K562 (cell line): ENCODE results near the gene COQ8A. TPM values are rescaled to one million over a fixed set of nuclear protein-coding genes. Genes with fewer than 3 reads are reported as not detected.
A peak's percentile ranks its signal among the peaks of the same experiment; 100 is the strongest.

Experiments
- ASH1L ChIP-seq: fragments of 450-650 bp; IDR thresholded peaks from 2 replicates; pipeline ENCODE4 v1.6.1; 2018; ENCODE audit warnings: borderline replicate concordance, mild to moderate bottlenecking, low read depth; ENCODE audit not compliant: partially characterized antibody
- ATF3 ChIP-seq, 2 experiments: fragments of 450-650 bp in 1 of 2; sonication (generic) in 1 of 2; formaldehyde crosslinking in 1 of 2; IDR thresholded peaks in 1 of 2; conservative IDR thresholded peaks in 1 of 2; 2 replicates each; pipeline versions ENCODE4 v1.6.1 to v1.8.1; 2016 to 2023; ENCODE audit warnings: mild to moderate bottlenecking in 2 of 2, moderate library complexity in 2 of 2, inconsistent platforms in 1 of 2, missing genetic modification reagents in 1 of 2
- ATF4 ChIP-seq: fragments of 450-650 bp; formaldehyde crosslinking; IDR thresholded peaks from 2 replicates; pipeline ENCODE4 v1.4.0; 2022; ENCODE audit warnings: mild to moderate bottlenecking, moderate library complexity
- BHLHE40 ChIP-seq: IDR thresholded peaks from 2 replicates; pipeline ENCODE4 v1.6.1; 2011; ENCODE audit warnings: low read length, improper control_type of control experiment
- EWSR1 ChIP-seq: fragments of 450-650 bp; IDR thresholded peaks from 2 replicates; pipeline ENCODE4 v1.6.1; 2018; ENCODE audit warnings: borderline replicate concordance, mild to moderate bottlenecking, low read depth, moderate library complexity; ENCODE audit not compliant: partially characterized antibody
- HIVEP1 ChIP-seq: fragments of 250-450 bp; sonication (Bioruptor Pico); IDR thresholded peaks from 2 replicates; pipeline ENCODE4 v1.4.0; 2020; ENCODE audit warnings: mild to moderate bottlenecking
- ID3 ChIP-seq, 2 experiments: fragments of 250-450 bp in 1 of 2; fragments of 450-650 bp in 1 of 2; sonication (Bioruptor Pico) in 1 of 2; IDR thresholded peaks; 2 replicates each; pipeline versions ENCODE4 v1.6.1 to v1.8.0; 2016 to 2021; ENCODE audit warnings: mild to moderate bottlenecking in 2 of 2, moderate library complexity in 2 of 2, missing compliant biosample characterization in 1 of 2, missing genetic modification characterization in 1 of 2
- KAT8 ChIP-seq: fragments of 450-650 bp; IDR thresholded peaks from 2 replicates; pipeline ENCODE4 v1.6.1; 2016; ENCODE audit warnings: low read depth, mild to moderate bottlenecking
- MYNN ChIP-seq, 2 experiments: sonication (generic); formaldehyde crosslinking in 1 of 2; IDR thresholded peaks; 2 replicates each; pipeline versions ENCODE4 v1.5.0 to v1.6.1; 2016 to 2020; ENCODE audit warnings: antibody characterized with exemption in 1 of 2, missing genetic modification reagents in 1 of 2
- PHB ChIP-seq: fragments of 250-450 bp; sonication (Bioruptor Pico); IDR thresholded peaks from 2 replicates; pipeline ENCODE4 v1.5.0; 2021
- POLR2AphosphoS2 ChIP-seq: IDR thresholded peaks from 2 replicates; pipeline ENCODE4 v1.6.1; 2012; ENCODE audit warnings: low read length, improper control_type of control experiment
- SMAD3 ChIP-seq: fragments of 450-650 bp; formaldehyde crosslinking; conservative IDR thresholded peaks from 2 replicates; pipeline ENCODE4 v1.4.0; 2020; ENCODE audit warnings: mild to moderate bottlenecking
- TAF1 ChIP-seq: IDR thresholded peaks from 2 replicates; pipeline ENCODE4 v1.6.1; 2011; ENCODE audit warnings: mild to moderate bottlenecking, low read length, moderate library complexity; ENCODE audit not compliant: insufficient read depth, control insufficient read depth, severe bottlenecking; ENCODE audit errors: extremely low read depth
- TAL1 ChIP-seq: fragments of 450-650 bp; IDR thresholded peaks from 2 replicates; pipeline ENCODE4 v1.6.1; 2016; ENCODE audit warnings: mild to moderate bottlenecking
- ZNF436 ChIP-seq: fragments of 250-450, 450-650 bp; sonication (Bioruptor Pico); formaldehyde crosslinking; IDR thresholded peaks from 2 replicates; pipeline ENCODE4 v1.7.0; 2020; ENCODE audit warnings: mild to moderate bottlenecking
- ZNF507 ChIP-seq: conservative IDR thresholded peaks from 2 replicates; pipeline ENCODE4 v1.6.1; 2017; ENCODE audit warnings: missing genetic modification characterization, missing compliant biosample characterization
- polyA plus RNA-seq, 8 experiments: library from polyadenylated mRNA; depleted of rRNA in 4 of 8; stranded (reverse) in 5 of 8; unstranded in 3 of 8; fragments of >200 nt; fragmentation: Nextera tagmentation in 2 of 8; fragmentation: Illumina TruSeq in 1 of 8; extraction: Ambion mirVana in 2 of 8; extraction: Trizol in 1 of 8; gene quantifications; 2 replicates each; pipeline versions ENCODE4 v1.2.1 to v1.2.3, GENCODE V29; 2011 to 2014; ENCODE audit warnings: inconsistent platforms in 1 of 8, missing spikeins in 1 of 8
- total RNA-seq, 7 experiments: library from RNA; depleted of rRNA in 6 of 7; stranded (reverse); fragments of >200 nt in 6 of 7; fragmentation: Illumina TruSeq in 2 of 7; extraction: Trizol in 2 of 7; gene quantifications; 2 replicates each; pipeline versions ENCODE4 v1.2.1 to v1.2.3, GENCODE V29; 2011 to 2021; ENCODE audit warnings: low replicate concordance in 1 of 7
- TF ChIP-seq, protein P1 (sequence below): fragments of 450-650 bp; IDR thresholded peaks from 2 replicates; pipeline ENCODE4 v1.6.1; 2016; ENCODE audit warnings: low read depth

The COQ8A gene
- total and polyA plus RNA-seq, 9 of the 15 experiments (the other 6 are each of a cell fraction or from before 2014, with no cell fraction given) = 2.6 to 54.3 (median 32.4) TPM

GRCh38 chr1:226990133-226990716 lies 50.1 kb downstream of the COQ8A start (continued):
- TF ChIP-seq ZNF436 (CRISPR knock-in tag) (no peak), HIVEP1 (CRISPR knock-in tag) (no peak), ATF3 (IDR thresholded peaks at IDR 0.05) (peak; percentile 31; the same call in 1 of the 2 replicates), ATF3 (CRISPR knock-in tag; conservative IDR thresholded peaks at IDR 0.05) (no peak; the same call in 1 of the 2 replicates), ASH1L (no peak), POLR2AphosphoS2 (no peak), EWSR1 (no peak), KAT8 (no peak), TAL1 (no peak), ATF4 (no peak), MYNN (IDR thresholded peaks at IDR 0.05) (peak; percentile 63; the same call in 1 of the 2 replicates), MYNN (CRISPR knock-in tag; IDR thresholded peaks at IDR 0.05) (no peak), ZNF507 (tag) (no peak), BHLHE40 (peak; percentile 70), PHB (CRISPR knock-in tag) (no peak), TAF1 (no peak), ID3 (CRISPR knock-in tag; IDR thresholded peaks at IDR 0.05) (no peak), ID3 (tag; IDR thresholded peaks at IDR 0.05) (peak; percentile 56; the same call in 1 of the 2 replicates), SMAD3 (CRISPR knock-in tag) (no peak)
- TF ChIP-seq, protein P1, sequence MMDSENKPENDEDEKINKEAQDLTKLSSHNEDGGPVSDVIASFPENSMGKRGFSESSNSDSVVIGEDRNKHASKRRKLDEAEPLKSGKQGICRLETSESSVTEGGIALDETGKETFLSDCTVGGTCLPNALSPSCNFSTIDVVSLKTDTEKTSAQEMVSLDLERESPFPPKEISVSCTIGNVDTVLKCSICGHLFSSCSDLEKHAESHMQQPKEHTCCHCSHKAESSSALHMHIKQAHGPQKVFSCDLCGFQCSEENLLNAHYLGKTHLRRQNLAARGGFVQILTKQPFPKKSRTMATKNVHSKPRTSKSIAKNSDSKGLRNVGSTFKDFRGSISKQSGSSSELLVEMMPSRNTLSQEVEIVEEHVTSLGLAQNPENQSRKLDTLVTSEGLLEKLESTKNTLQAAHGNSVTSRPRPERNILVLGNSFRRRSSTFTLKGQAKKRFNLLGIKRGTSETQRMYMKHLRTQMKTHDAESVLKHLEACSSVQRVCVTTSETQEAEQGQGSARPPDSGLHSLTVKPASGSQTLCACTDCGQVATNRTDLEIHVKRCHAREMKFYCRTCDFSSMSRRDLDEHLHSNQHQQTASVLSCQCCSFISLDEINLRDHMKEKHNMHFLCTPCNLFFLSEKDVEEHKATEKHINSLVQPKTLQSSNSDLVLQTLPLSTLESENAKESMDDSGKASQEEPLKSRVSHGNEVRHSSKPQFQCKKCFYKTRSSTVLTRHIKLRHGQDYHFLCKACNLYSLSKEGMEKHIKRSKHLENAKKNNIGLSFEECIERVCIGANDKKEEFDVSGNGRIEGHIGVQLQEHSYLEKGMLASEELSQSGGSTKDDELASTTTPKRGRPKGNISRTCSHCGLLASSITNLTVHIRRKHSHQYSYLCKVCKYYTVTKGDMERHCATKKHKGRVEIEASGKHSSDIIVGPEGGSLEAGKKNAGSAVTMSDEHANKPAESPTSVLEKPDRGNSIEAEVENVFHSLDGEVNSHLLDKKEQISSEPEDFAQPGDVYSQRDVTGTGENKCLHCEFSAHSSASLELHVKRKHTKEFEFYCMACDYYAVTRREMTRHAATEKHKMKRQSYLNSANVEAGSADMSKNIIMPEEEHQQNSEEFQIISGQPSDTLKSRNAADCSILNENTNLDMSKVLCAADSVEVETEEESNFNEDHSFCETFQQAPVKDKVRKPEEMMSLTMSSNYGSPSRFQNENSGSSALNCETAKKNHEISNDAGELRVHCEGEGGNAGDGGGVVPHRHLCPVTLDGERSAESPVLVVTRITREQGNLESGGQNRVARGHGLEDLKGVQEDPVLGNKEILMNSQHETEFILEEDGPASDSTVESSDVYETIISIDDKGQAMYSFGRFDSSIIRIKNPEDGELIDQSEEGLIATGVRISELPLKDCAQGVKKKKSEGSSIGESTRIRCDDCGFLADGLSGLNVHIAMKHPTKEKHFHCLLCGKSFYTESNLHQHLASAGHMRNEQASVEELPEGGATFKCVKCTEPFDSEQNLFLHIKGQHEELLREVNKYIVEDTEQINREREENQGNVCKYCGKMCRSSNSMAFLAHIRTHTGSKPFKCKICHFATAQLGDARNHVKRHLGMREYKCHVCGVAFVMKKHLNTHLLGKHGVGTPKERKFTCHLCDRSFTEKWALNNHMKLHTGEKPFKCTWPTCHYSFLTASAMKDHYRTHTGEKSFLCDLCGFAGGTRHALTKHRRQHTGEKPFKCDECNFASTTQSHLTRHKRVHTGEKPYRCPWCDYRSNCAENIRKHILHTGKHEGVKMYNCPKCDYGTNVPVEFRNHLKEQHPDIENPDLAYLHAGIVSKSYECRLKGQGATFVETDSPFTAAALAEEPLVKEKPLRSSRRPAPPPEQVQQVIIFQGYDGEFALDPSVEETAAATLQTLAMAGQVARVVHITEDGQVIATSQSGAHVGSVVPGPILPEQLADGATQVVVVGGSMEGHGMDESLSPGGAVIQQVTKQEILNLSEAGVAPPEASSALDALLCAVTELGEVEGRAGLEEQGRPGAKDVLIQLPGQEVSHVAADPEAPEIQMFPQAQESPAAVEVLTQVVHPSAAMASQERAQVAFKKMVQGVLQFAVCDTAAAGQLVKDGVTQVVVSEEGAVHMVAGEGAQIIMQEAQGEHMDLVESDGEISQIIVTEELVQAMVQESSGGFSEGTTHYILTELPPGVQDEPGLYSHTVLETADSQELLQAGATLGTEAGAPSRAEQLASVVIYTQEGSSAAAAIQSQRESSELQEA = no peak
